DLD1 (cell line): ENCODE data around the gene ROBO2.

Source experiments
- in situ Hi-C: cut with HindIII; loops from 2 replicates; pipeline ENCODE4 v1.10.0; 2017; ENCODE audit warnings: low sequenced_read_pairs

Gene ROBO2

GRCh38 chr3:77096966-77097890, 57.3 kb downstream of the ROBO2 start:
- in situ Hi-C loops: no loop called here

- in situ Hi-C loops: no loop called here
These were observed 63.3 kb downstream of the ROBO2 start for GRCh38 chr3:77102951-77103769.

- in situ Hi-C loops: no loop called here
These were observed 82.8 kb downstream of the ROBO2 start for GRCh38 chr3:77122652-77123051.

- in situ Hi-C loops: no loop called here
These were observed 86.1 kb downstream of the ROBO2 start for GRCh38 chr3:77125966-77126365.

GRCh38 chr3:77134769-77135168, 94.9 kb downstream of the ROBO2 start:
- in situ Hi-C loops: no loop called here

GRCh38 chr3:77137559-77137958, 97.7 kb downstream of the ROBO2 start:
- in situ Hi-C loops: no loop called here

GRCh38 chr3:77139624-77140023, 99.7 kb downstream of the ROBO2 start:
- in situ Hi-C loops: no loop called here

- in situ Hi-C loops: no loop called here
These were observed 101.5 kb downstream of the ROBO2 start for GRCh38 chr3:77141423-77141822.

- in situ Hi-C loops: no loop called here
These were observed 102.7 kb downstream of the ROBO2 start for GRCh38 chr3:77142578-77142977.

- in situ Hi-C loops: no loop called here
These were observed 106.1 kb downstream of the ROBO2 start for GRCh38 chr3:77146004-77146403.

GRCh38 chr3:77147836-77148578, 108.1 kb downstream of the ROBO2 start:
- in situ Hi-C loops: no loop called here

GRCh38 chr3:77149382-77149781, 109.5 kb downstream of the ROBO2 start:
- in situ Hi-C loops: no loop called here

- in situ Hi-C loops: no loop called here
These were observed 110.1 kb downstream of the ROBO2 start for GRCh38 chr3:77150028-77150427.

GRCh38 chr3:77150759-77151158, 110.9 kb downstream of the ROBO2 start:
- in situ Hi-C loops: no loop called here

GRCh38 chr3:77158730-77159581, 119.1 kb downstream of the ROBO2 start:
- in situ Hi-C loops: no loop called here

- in situ Hi-C loops: no loop called here
These were observed 121.1 kb downstream of the ROBO2 start for GRCh38 chr3:77160931-77161497.

GRCh38 chr3:77169823-77170222, 129.9 kb downstream of the ROBO2 start:
- in situ Hi-C loops: no loop called here

- in situ Hi-C loops: no loop called here
These were observed 131.1 kb downstream of the ROBO2 start for GRCh38 chr3:77171026-77171425.

- in situ Hi-C loops: no loop called here
These were observed 139.9 kb downstream of the ROBO2 start for GRCh38 chr3:77179762-77180161.

GRCh38 chr3:77182341-77182740, 142.4 kb downstream of the ROBO2 start:
- in situ Hi-C loops: no loop called here
